GM18873 (cell line): Measurements from ENCODE around the gene SLC17A7.
A peak's percentile ranks its signal among the peaks of the same experiment; 100 is the strongest.
"Not testable (repeated sequence)": the region's sequence is repeated elsewhere in the genome, so short reads cannot be mapped to it uniquely, and the experiment has no call there.

ENCODE experiments used
- ATAC-seq: cut with Tn5 transposase; IDR thresholded peaks from one replicate; pipeline ENCODE4 v1.9.1; 2021; ENCODE audit warnings: mild to moderate bottlenecking, moderate library complexity, moderate number of reproducible peaks; ENCODE audit not compliant: unreplicated experiment, low FRiP score

The SLC17A7 gene

GRCh38 chr19:49441210-49441959 lies at the start of gene SLC17A7:
Gene SLC17A7 (minus strand): TSS chr19:49441527. CDS start chr19:49441379, 148 bp downstream.
- ATAC-seq: no peak

GRCh38 chr19:49490287-49491029 lies 49.1 kb upstream of the SLC17A7 start:
- no peak for ATAC-seq

GRCh38 chr19:49489601-49490167 lies 48.4 kb upstream of the SLC17A7 start:
- ATAC-seq: no peak

- ATAC-seq: no peak
These were observed 47.7 kb upstream of the SLC17A7 start for GRCh38 chr19:49488863-49489537.

- ATAC-seq: no peak
These were observed 46.9 kb upstream of the SLC17A7 start for GRCh38 chr19:49488046-49488862.

- ATAC-seq: peak; percentile 84
These were observed 46.1 kb upstream of the SLC17A7 start, which contains the start of gene RPL13A for GRCh38 chr19:49487277-49488045. Gene RPL13A (plus strand): TSS chr19:49487608. CDS start chr19:49487630, 22 bp downstream.

- no peak for ATAC-seq
These were observed 45.5 kb upstream of the SLC17A7 start for GRCh38 chr19:49486710-49487276.

- ATAC-seq: no peak
These were observed 44.9 kb upstream of the SLC17A7 start for GRCh38 chr19:49486232-49486631.

GRCh38 chr19:49481020-49481683 lies 39.8 kb upstream of the SLC17A7 start:
- ATAC-seq: no peak

- no peak for ATAC-seq
These were observed 38.8 kb upstream of the SLC17A7 start for GRCh38 chr19:49479975-49480628.

- no peak for ATAC-seq
These were observed 34.9 kb upstream of the SLC17A7 start for GRCh38 chr19:49475995-49476880.

- ATAC-seq: no peak
These were observed 34.0 kb upstream of the SLC17A7 start for GRCh38 chr19:49475191-49475917.

GRCh38 chr19:49474542-49474924 lies 33.2 kb upstream of the SLC17A7 start:
- no peak for ATAC-seq

- no peak for ATAC-seq
These were observed 32.7 kb upstream of the SLC17A7 start, which contains the start of gene FLT3LG for GRCh38 chr19:49473868-49474541. Gene FLT3LG (plus strand): TSS chr19:49474215. CDS start chr19:49474640, 425 bp downstream.

GRCh38 chr19:49473501-49473867 lies 32.2 kb upstream of the SLC17A7 start:
- ATAC-seq: not testable (repeated sequence)

GRCh38 chr19:49472936-49473335 lies 31.6 kb upstream of the SLC17A7 start:
- no peak for ATAC-seq
